ENCODE results near the gene RASA3. TPM values are rescaled to one million over a fixed set of nuclear protein-coding genes. Genes with fewer than 3 reads are reported as not detected.

RASA3 gene
- total and polyA plus RNA-seq, 2 of the 8 experiments (the other 6 are each of a cell fraction or from before 2014, with no cell fraction given): 7.5 to 21.9 TPM

DNA sequence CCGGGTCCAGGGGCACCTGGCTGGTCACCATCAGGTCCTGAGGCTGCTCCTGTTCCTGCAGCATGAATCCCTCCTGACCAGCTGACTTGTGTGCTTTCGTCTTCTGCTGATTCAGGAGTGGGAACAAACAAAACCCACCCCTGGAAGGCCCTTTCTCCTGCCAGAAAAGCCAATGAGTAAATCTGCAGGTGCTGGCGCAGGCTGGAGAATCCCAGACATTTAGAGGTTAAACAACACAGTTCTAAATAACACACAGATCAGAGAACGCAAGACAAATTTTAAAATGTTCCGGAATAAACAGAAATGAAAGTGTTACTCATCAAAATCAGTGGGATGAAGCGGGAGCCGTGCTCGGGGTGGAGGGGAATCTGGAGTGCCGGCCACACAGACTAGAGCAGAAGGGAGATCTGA, 97.9 kb downstream of the RASA3 start (continued):
- TF ChIP-seq, protein P1, sequence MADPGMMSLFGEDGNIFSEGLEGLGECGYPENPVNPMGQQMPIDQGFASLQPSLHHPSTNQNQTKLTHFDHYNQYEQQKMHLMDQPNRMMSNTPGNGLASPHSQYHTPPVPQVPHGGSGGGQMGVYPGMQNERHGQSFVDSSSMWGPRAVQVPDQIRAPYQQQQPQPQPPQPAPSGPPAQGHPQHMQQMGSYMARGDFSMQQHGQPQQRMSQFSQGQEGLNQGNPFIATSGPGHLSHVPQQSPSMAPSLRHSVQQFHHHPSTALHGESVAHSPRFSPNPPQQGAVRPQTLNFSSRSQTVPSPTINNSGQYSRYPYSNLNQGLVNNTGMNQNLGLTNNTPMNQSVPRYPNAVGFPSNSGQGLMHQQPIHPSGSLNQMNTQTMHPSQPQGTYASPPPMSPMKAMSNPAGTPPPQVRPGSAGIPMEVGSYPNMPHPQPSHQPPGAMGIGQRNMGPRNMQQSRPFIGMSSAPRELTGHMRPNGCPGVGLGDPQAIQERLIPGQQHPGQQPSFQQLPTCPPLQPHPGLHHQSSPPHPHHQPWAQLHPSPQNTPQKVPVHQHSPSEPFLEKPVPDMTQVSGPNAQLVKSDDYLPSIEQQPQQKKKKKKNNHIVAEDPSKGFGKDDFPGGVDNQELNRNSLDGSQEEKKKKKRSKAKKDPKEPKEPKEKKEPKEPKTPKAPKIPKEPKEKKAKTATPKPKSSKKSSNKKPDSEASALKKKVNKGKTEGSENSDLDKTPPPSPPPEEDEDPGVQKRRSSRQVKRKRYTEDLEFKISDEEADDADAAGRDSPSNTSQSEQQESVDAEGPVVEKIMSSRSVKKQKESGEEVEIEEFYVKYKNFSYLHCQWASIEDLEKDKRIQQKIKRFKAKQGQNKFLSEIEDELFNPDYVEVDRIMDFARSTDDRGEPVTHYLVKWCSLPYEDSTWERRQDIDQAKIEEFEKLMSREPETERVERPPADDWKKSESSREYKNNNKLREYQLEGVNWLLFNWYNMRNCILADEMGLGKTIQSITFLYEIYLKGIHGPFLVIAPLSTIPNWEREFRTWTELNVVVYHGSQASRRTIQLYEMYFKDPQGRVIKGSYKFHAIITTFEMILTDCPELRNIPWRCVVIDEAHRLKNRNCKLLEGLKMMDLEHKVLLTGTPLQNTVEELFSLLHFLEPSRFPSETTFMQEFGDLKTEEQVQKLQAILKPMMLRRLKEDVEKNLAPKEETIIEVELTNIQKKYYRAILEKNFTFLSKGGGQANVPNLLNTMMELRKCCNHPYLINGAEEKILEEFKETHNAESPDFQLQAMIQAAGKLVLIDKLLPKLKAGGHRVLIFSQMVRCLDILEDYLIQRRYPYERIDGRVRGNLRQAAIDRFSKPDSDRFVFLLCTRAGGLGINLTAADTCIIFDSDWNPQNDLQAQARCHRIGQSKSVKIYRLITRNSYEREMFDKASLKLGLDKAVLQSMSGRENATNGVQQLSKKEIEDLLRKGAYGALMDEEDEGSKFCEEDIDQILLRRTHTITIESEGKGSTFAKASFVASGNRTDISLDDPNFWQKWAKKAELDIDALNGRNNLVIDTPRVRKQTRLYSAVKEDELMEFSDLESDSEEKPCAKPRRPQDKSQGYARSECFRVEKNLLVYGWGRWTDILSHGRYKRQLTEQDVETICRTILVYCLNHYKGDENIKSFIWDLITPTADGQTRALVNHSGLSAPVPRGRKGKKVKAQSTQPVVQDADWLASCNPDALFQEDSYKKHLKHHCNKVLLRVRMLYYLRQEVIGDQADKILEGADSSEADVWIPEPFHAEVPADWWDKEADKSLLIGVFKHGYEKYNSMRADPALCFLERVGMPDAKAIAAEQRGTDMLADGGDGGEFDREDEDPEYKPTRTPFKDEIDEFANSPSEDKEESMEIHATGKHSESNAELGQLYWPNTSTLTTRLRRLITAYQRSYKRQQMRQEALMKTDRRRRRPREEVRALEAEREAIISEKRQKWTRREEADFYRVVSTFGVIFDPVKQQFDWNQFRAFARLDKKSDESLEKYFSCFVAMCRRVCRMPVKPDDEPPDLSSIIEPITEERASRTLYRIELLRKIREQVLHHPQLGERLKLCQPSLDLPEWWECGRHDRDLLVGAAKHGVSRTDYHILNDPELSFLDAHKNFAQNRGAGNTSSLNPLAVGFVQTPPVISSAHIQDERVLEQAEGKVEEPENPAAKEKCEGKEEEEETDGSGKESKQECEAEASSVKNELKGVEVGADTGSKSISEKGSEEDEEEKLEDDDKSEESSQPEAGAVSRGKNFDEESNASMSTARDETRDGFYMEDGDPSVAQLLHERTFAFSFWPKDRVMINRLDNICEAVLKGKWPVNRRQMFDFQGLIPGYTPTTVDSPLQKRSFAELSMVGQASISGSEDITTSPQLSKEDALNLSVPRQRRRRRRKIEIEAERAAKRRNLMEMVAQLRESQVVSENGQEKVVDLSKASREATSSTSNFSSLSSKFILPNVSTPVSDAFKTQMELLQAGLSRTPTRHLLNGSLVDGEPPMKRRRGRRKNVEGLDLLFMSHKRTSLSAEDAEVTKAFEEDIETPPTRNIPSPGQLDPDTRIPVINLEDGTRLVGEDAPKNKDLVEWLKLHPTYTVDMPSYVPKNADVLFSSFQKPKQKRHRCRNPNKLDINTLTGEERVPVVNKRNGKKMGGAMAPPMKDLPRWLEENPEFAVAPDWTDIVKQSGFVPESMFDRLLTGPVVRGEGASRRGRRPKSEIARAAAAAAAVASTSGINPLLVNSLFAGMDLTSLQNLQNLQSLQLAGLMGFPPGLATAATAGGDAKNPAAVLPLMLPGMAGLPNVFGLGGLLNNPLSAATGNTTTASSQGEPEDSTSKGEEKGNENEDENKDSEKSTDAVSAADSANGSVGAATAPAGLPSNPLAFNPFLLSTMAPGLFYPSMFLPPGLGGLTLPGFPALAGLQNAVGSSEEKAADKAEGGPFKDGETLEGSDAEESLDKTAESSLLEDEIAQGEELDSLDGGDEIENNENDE (IDR thresholded peaks at IDR 0.05; ENCODE audit: insufficient replicate concordance, low read length): no peak
- no peak for TF ChIP-seq SIN3A (conservative IDR thresholded peaks at IDR 0.05 in 1 of 2, IDR thresholded peaks at IDR 0.05 in 1 of 2; ENCODE audit: low read depth in 1 of 2, low read length in 2 of 2)
